HG02870 (cell line): Measurements from ENCODE around the gene ATXN2.
A peak's percentile ranks its signal among the peaks of the same experiment; 100 is the strongest.

Experiments
- ATAC-seq: cut with Tn5 transposase; IDR thresholded peaks from one replicate; pipeline ENCODE4 v1.9.1; 2021; ENCODE audit warnings: mild to moderate bottlenecking, moderate library complexity; ENCODE audit not compliant: unreplicated experiment

ATXN2 gene

GRCh38 chr12:111454311-111454710 lies 144.8 kb downstream of the ATXN2 start:
- ATAC-seq, result no peak

GRCh38 chr12:111453071-111453989 lies 145.8 kb downstream of the ATXN2 start:
- no peak for ATAC-seq

GRCh38 chr12:111451649-111452129 lies 147.4 kb downstream of the ATXN2 start:
- ATAC-seq, result no peak

GRCh38 chr12:111451232-111451631 lies 147.9 kb downstream of the ATXN2 start:
- ATAC-seq, result no peak

DNA sequence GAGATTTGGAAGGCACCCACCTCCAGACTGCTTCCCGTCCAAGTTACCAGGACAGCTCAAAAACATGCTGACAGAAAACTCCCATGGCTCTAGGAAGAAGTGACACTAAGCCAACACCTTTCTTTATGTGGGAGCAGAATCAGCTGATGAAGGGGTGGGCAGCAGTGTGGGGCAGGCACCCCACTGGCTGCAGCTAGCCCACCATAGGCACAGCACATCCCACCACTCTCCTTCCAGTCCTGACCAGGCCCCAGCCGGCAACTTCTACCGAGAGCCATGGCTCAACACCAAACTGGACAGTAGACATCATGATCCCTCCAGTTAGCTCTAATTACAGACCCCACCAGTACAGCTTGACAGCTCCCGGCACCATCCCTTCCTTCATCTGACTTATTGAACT lies 148.4 kb downstream of the ATXN2 start:
- no peak for ATAC-seq

- ATAC-seq, result no peak
Measured at GRCh38 chr12:111448846-111449790, 150.0 kb downstream of the ATXN2 start.

- ATAC-seq, result no peak
Measured at GRCh38 chr12:111448266-111448830, 150.8 kb downstream of the ATXN2 start.

DNA sequence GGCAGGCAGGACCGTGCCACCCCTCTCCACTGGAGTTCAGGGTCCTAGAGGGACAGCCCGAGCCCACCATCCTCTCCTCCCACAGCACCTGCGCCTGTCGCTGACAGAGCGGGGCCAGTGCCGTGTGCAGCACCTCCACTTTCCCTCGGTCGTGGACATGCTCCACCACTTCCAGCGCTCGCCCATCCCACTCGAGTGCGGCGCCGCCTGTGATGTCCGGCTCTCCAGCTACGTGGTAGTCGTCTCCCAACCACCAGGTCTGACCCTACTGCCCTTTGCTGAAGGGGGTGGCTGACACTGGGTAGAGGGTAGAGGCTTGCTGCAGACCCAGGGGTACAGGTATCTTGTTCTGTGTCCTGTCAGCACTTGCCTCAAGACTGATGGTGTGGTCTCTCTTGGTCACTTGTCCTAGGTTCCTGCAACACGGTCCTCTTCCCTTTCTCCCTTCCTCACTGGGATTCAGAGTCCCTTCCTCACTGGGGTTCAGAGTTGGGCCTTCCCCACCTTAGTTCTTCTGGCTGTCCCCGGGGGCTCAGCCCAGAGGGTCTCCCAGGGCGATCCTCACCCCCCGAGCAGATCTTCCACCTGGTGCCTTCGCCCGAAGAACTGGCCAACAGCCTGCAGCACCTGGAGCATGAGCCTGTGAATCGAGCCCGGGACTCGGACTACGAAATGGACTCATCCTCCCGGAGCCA lies 151.4 kb downstream of the ATXN2 start:
- no peak for ATAC-seq

DNA sequence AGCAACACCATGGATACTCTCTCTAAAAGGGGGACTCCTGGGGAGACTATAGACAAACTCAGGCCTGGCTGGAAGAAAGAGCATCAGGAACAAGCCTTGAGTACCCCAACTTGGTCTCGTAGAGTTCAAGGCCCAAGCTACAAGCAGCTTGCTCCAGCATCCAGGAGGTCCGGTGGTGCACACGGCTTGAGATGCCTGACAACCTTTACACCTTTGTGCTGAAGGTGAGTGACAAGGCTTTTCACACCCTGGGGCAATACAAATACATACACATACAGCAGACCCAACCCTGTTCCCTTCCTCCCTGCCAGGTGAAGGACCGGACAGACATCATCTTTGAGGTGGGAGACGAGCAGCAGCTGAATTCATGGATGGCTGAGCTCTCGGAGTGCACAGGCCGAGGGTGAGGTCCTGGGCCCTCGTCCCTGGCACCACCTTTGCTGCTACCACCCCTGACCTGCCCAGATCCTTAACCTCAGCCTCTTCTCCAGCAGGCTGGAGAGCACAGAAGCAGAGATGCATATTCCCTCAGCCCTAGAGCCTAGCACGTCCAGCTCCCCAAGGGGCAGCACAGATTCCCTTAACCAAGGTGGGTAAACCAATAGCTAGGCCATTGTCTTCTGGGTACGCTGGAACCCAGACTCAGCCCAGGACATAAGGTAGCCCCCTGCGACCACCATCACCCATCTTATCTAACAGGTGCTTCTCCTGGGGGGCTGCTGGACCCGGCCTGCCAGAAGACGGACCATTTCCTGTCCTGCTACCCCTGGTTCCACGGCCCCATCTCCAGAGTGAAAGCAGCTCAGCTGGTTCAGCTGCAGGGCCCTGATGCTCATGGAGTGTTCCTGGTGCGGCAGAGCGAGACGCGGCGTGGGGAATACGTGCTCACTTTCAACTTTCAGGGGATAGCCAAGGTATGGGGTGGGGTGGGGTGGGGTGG lies 152.2 kb downstream of the ATXN2 start:
- ATAC-seq, result no peak

DNA sequence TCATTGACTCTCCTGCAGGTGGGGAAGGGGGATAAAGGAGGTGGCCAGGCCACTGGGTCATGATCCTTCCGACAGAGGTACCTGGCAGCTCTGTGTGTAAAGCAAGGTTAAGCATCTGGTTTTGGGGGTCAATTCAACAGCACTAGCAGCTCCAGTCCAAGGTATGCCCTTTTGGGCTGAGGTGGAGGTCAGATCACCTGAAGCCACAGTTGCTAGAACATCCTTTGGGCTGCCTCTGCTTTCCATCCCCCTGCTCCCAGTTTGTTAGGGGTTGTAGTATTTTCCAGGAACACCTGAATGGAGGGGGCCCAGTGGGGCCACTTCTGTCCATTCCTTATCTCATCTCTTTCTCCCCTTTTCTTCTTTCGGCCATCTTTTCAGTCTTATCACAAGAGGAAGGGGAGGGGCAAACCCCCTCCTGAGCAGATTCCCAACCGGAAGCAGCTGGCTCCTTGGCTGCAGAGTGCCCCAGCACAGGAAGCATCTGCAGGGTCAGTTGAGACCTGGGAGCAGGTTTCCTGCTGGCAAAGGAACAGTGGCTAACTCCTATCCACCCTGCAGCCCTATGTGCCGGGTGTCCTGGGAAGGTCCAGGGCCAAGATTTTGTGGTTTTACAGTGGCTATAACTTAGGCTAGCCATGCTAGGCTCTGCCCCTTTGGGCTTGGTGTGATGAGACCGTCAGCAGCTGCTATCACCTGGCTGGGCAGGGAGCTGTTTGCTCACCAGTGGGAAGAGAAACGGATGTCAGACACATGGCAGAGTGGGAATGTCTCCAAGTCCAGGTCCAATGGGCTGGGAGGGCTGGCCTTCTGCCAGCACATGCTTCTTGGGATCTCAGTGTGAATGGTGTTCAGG lies 153.2 kb downstream of the ATXN2 start:
- no peak for ATAC-seq

- ATAC-seq, result peak; percentile 83
Measured at GRCh38 chr12:111444925-111445725, 154.0 kb downstream of the ATXN2 start.

DNA sequence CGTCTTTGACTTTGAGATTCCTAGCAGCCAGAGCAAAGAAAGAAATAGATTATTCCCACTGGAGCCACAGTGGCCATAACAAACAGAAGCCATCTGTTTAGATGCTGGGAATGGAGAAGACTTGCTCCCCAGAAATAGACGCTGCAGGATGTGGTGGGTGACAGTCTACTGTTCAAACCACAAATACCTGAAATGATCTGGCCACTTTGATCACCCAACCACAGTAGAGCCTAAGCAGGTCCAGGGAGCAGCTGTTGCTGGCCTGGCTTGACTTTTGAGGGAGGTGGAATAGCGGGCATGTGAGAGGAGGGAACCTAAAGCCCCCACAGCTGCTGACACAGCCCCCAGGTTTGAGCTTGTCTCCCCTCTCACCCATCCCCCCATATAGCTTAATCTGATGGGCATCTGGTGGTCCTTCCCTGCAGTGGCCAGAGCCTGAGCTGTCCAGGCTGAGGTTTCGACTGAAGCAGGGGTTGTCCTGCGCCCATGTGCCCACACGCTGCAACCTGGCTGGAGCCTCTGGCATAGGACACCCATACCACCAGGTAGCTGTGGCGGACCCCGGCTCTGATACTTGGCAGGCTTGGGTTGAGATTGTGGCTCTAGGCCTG lies 154.7 kb downstream of the ATXN2 start:
- peak; percentile 37 for ATAC-seq

DNA sequence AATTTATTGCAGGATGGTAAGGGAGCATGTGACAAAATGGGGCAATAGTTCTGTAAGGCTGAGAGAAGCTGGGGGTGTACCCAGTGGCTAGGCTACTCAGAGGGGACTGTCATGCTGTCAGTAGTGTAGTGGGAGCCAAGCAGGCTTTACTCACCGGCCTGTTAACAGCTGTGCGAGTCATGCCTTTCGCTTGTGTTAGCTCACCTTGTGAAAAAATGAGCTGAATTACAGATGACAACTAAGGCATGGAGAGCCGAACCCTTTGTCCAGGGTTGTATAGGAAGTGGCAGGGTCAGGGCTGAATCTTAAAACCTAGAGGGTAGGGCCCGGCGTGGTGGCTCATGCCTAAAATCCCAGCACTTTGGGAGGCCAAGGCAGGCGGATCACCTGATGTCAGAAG lies 155.5 kb downstream of the ATXN2 start:
- no peak for ATAC-seq

GRCh38 chr12:111443086-111443485 lies 156.0 kb downstream of the ATXN2 start:
- ATAC-seq, result no peak

GRCh38 chr12:111442301-111443045 lies 156.6 kb downstream of the ATXN2 start:
- ATAC-seq, result no peak

DNA sequence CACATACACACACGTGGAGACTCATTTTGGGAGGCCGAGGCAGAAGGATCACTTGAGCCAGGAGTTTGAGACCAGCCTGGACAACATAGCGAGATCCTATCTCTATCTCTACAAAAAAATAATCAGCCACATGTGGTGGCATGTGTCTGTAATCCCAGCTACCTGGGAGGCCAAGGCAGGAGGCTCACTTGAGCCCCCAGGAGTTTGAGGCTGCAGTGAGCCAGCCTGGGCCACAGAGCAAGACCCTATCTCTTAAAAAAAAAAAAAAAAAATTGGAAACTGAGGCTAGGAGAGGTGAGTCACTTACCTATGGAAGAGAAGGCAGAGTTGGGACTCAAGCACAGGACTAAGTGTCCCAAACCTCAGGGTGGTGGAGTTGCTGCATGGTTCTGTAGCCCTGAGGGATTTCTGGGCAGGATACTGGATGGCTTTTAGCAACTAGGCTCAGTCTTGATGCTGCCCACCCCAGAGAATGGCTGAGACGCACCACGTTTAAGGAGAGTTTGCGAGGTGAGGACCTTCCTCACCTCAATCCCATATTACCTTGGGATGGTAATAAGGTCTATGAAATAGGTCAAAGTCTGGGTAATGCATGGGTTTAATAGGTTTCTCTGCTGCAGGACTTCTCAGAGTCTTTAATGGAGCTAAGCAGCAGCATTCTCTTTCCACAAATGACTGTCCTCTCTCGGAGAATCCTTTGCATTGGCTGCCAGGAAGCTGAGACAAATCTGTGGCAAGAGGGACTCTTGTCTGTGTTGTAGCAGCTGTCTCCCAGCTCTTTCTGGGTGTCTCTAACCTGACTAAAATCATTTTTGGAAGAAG lies 157.8 kb downstream of the ATXN2 start:
- no peak for ATAC-seq
